ENCODE measurements around the gene FPR3. TPM values are rescaled to one million over a fixed set of nuclear protein-coding genes. Genes with fewer than 3 reads are reported as not detected.

The FPR3 gene
- total RNA-seq, 2 donors from 2014 or later = 11.1 to 18.0 TPM

GRCh38 chr19:51861870-51862622, 67.1 kb downstream of the FPR3 start:
- peaks cover 6% of the 10 kb centered on the region for H3K36me3 ChIP-seq
- ATAC-seq (ENCODE audit: insufficient number of reproducible peaks, low FRiP score, low read depth) (no peak), DNase-seq (ENCODE audit: low spot score) (no peak)
- TF ChIP-seq, protein P1, sequence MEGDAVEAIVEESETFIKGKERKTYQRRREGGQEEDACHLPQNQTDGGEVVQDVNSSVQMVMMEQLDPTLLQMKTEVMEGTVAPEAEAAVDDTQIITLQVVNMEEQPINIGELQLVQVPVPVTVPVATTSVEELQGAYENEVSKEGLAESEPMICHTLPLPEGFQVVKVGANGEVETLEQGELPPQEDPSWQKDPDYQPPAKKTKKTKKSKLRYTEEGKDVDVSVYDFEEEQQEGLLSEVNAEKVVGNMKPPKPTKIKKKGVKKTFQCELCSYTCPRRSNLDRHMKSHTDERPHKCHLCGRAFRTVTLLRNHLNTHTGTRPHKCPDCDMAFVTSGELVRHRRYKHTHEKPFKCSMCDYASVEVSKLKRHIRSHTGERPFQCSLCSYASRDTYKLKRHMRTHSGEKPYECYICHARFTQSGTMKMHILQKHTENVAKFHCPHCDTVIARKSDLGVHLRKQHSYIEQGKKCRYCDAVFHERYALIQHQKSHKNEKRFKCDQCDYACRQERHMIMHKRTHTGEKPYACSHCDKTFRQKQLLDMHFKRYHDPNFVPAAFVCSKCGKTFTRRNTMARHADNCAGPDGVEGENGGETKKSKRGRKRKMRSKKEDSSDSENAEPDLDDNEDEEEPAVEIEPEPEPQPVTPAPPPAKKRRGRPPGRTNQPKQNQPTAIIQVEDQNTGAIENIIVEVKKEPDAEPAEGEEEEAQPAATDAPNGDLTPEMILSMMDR (IDR thresholded peaks at IDR 0.05) = no peak
- no peak overlapping the region for H3K4me3 ChIP-seq
- no peaks in the 10 kb centered on the region for H3K4me1 ChIP-seq (ENCODE audit: control insufficient read depth in 1 of 2, low read depth in 2 of 2)
- H3K27me3 ChIP-seq (replicated peaks; ENCODE audit: insufficient read depth) = no peaks in the 10 kb centered on the region
- no peak overlapping the region for H3K27ac ChIP-seq
- H3K9me3 ChIP-seq = peaks cover 95% of the 10 kb centered on the region

DNA sequence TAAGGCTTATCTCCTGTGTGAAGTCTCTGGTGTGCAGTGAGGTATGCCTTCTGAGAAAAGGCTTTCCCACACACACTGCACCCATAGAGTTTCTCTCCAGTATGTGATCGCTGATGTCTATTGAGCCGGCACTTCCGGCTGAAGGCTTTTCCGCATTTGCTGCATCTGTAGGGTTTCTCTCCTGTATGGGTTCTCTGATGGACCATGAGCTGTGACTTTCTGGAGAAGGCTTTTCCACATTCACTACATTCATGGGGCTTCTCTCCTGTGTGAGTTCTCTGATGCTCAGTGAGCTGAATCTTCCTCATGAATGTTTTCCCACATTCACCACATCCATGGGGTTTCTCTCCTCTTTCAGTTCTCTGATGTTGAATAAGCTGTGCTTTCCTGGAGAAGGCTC, 78.1 kb downstream of the FPR3 start:
- no peak for DNase-seq (ENCODE audit: low spot score)
- Histone ChIP-seq H3K27me3 (replicated peaks; ENCODE audit: insufficient read depth) (no peaks in the 10 kb centered on the region), H3K4me3 (peak overlapping the region; percentile 9), H3K9me3 (peaks cover 90% of the 10 kb centered on the region), H3K36me3 (peaks cover 60% of the 10 kb centered on the region), H3K27ac (no peak overlapping the region), H3K4me1 (ENCODE audit: control insufficient read depth in 1 of 2, low read depth in 2 of 2) (no peaks in the 10 kb centered on the region)
- no peak for ATAC-seq (ENCODE audit: insufficient number of reproducible peaks, low FRiP score, low read depth)
- TF ChIP-seq, protein P1 (IDR thresholded peaks at IDR 0.05) = no peak

Other genes with a start within 250 kb of the FPR3 start
- 10 to 100 TPM in 1 of 2 donors, 1 to 10 TPM in 1; 6.6 to 15.6 TPM for gene ZNF175, start 223.9 kb upstream of the FPR3 start, total RNA-seq
- gene SIGLEC5, start 164.8 kb upstream of the FPR3 start, total RNA-seq = 1 to 10 TPM in 1 of 2 donors, not detected in 1; 1.4 TPM
- 10 to 100 TPM in 1 of 2 donors, 1 to 10 TPM in 1; 4.6 to 12.6 TPM for gene SIGLEC14, start 148.3 kb upstream of the FPR3 start, total RNA-seq
- 10 to 100 TPM; 24.1 to 72.4 TPM for gene SPACA6, start 101.8 kb upstream of the FPR3 start, total RNA-seq
- 10 to 100 TPM in 1 of 2 donors, 1 to 10 TPM in 1; 1.6 to 74.8 TPM for gene HAS1, start 71.2 kb upstream of the FPR3 start, total RNA-seq
- 10 to 100 TPM; 30.2 to 39.3 TPM for gene FPR1, start 43.3 kb upstream of the FPR3 start, total RNA-seq
- 1 to 10 TPM; 2.2 to 5.9 TPM for gene FPR2, start 34.0 kb upstream of the FPR3 start, total RNA-seq
- 10 to 100 TPM; 14.5 to 30.4 TPM for gene ZNF577, start 92.8 kb downstream of the FPR3 start, total RNA-seq
- gene ZNF649, start 109.9 kb downstream of the FPR3 start, total RNA-seq = 10 to 100 TPM in 1 of 2 donors, 1 to 10 TPM in 1; 6.6 to 20.2 TPM
- 1 to 10 TPM; 2.0 to 2.2 TPM for gene ZNF613, start 132.3 kb downstream of the FPR3 start, total RNA-seq
- gene ZNF350, start 191.7 kb downstream of the FPR3 start, total RNA-seq = 10 to 100 TPM in 1 of 2 donors, 1 to 10 TPM in 1; 7.3 to 15.4 TPM
- gene ZNF615, start 213.1 kb downstream of the FPR3 start, total RNA-seq = 10 to 100 TPM in 1 of 2 donors, 1 to 10 TPM in 1; 4.7 to 19.8 TPM
- gene ZNF614, start 233.2 kb downstream of the FPR3 start, total RNA-seq = 10 to 100 TPM in 1 of 2 donors, 1 to 10 TPM in 1; 3.9 to 11.6 TPM